IMR-90 (cell line): ENCODE results near the gene ADGRG6. TPM values are rescaled to one million over a fixed set of nuclear protein-coding genes. Genes with fewer than 3 reads are reported as not detected.

Experiments
- ATAC-seq: fragments of 200-7000 bp; cut with Tn5 transposase; 2 replicates; pipeline ENCODE4 v1.9.1; 2020; ENCODE audit warnings: low read depth, mild to moderate bottlenecking, moderate library complexity
- BruUV-seq: library from RNA; stranded (reverse); fragments of 400-500 nt; replicated peaks from 2 replicates; lab custom pipeline; 2021; lab: Mats Ljungman, UMichigan
- CTCF ChIA-PET: fragments of 300-600 bp; formaldehyde crosslinking; extraction: SDS; loops from one replicate; lab custom pipeline; 2021; ENCODE audit warnings: antibody characterized with exemption; lab: Yijun Ruan, JAX
- POLR2A ChIA-PET: fragments of 300-600 bp; sonication (Branson Sonifier 250); formaldehyde crosslinking; loops from one replicate; lab custom pipeline; 2022; ENCODE audit warnings: antibody characterized with exemption; ENCODE audit not compliant: unreplicated experiment; lab: Charles Lee
- DNase-seq: peaks from one replicate; pipeline ENCODE4 v3.0.0; 2013
- H2AFZ ChIP-seq: replicated peaks from 2 replicates; pipeline ENCODE3; 2013; ENCODE audit warnings: low read length, mild to moderate bottlenecking; ENCODE audit not compliant: poor library complexity
- H2AK5ac ChIP-seq: 2 replicates; pipeline ENCODE4 v1.6.1; 2013; ENCODE audit warnings: low read depth, low read length, inconsistent platforms
- H2AK9ac ChIP-seq: replicated peaks from 2 replicates; pipeline ENCODE3; 2013; ENCODE audit warnings: mild to moderate bottlenecking, low read depth, low read length, moderate library complexity; ENCODE audit not compliant: poor library complexity
- H2BK120ac ChIP-seq: 2 replicates; pipeline ENCODE4 v1.6.1; 2013; ENCODE audit warnings: low read depth, low read length, inconsistent platforms
- H2BK15ac ChIP-seq: 3 replicates; pipeline ENCODE4 v1.6.1; 2013; ENCODE audit warnings: low read depth, low read length, inconsistent platforms
- H2BK20ac ChIP-seq: 2 replicates; pipeline ENCODE4 v1.6.1; 2013; ENCODE audit warnings: low read depth, mild to moderate bottlenecking, inconsistent platforms, low read length, moderate library complexity
- H2BK5ac ChIP-seq: 2 replicates; pipeline ENCODE4 v1.6.1; 2013; ENCODE audit warnings: mild to moderate bottlenecking, low read depth, low read length, inconsistent platforms; ENCODE audit not compliant: poor library complexity, severe bottlenecking
- H3K14ac ChIP-seq: replicated peaks from 2 replicates; pipeline ENCODE4 v1.6.1; 2013; ENCODE audit warnings: low read depth, low read length, inconsistent platforms
- H3K18ac ChIP-seq: 2 replicates; pipeline ENCODE4 v1.6.1; 2013; ENCODE audit warnings: low read depth, low read length, control low read depth
- H3K23ac ChIP-seq: 2 replicates; pipeline ENCODE4 v1.6.1; 2013; ENCODE audit warnings: low read depth, low read length, inconsistent platforms
- H3K27ac ChIP-seq: 2 replicates; pipeline ENCODE4 v1.5.1; 2013; ENCODE audit warnings: mild to moderate bottlenecking, control low read depth, low read length; ENCODE audit not compliant: insufficient read depth
- H3K27me3 ChIP-seq: 2 replicates; pipeline ENCODE4 v1.6.1; 2013; ENCODE audit warnings: low read length; ENCODE audit not compliant: control insufficient read depth, insufficient read depth
- H3K36me3 ChIP-seq: 2 replicates; pipeline ENCODE4 v1.6.1; 2013; ENCODE audit warnings: low read length, mixed read lengths; ENCODE audit not compliant: control insufficient read depth, insufficient read depth
- H3K4ac ChIP-seq: 2 replicates; pipeline ENCODE4 v1.6.1; 2013; ENCODE audit warnings: low read depth, low read length, inconsistent platforms
- H3K4me1 ChIP-seq: 2 replicates; pipeline ENCODE4 v1.6.1; 2013; ENCODE audit warnings: low read length, mixed read lengths; ENCODE audit not compliant: control insufficient read depth, insufficient read depth
- H3K4me2 ChIP-seq: 2 replicates; pipeline ENCODE4 v1.6.1; 2013; ENCODE audit warnings: low read depth, mild to moderate bottlenecking, control low read depth, low read length, moderate library complexity
- H3K4me3 ChIP-seq: 2 replicates; pipeline ENCODE4 v1.5.1; 2013; ENCODE audit warnings: low read depth, mild to moderate bottlenecking, control low read depth, low read length, moderate library complexity; ENCODE audit not compliant: insufficient read depth
- H3K56ac ChIP-seq: 2 replicates; pipeline ENCODE4 v1.6.1; 2013; ENCODE audit warnings: low read length, inconsistent platforms; ENCODE audit not compliant: insufficient read depth; ENCODE audit errors: extremely low read depth
- H3K79me1 ChIP-seq, 2 experiments: 2 replicates each; pipeline ENCODE4 v1.6.1; 2013; ENCODE audit warnings: low read length in 2 of 2, inconsistent platforms in 1 of 2, low read depth in 1 of 2
- H3K9ac ChIP-seq: 2 replicates; pipeline ENCODE4 v1.6.1; 2013; ENCODE audit warnings: low read depth, low read length, control low read depth
- H3K9me1 ChIP-seq: 2 replicates; pipeline ENCODE4 v1.6.1; 2013; ENCODE audit warnings: low read length, inconsistent platforms; ENCODE audit not compliant: insufficient read depth
- H3K9me3 ChIP-seq: 2 replicates; pipeline ENCODE4 v1.6.1; 2013; ENCODE audit warnings: low read length; ENCODE audit not compliant: control insufficient read depth, insufficient read depth
- H4K20me1 ChIP-seq: 2 replicates; pipeline ENCODE4 v1.6.1; 2013; ENCODE audit warnings: low read length, inconsistent platforms; ENCODE audit not compliant: insufficient read depth
- H4K5ac ChIP-seq: 2 replicates; pipeline ENCODE4 v1.6.1; 2013; ENCODE audit warnings: mild to moderate bottlenecking, low read depth, low read length, control low read depth
- H4K8ac ChIP-seq, 2 experiments: 2 replicates each; pipeline ENCODE4 v1.6.1; 2013; ENCODE audit warnings: low read depth in 2 of 2, low read length in 2 of 2, control low read depth in 1 of 2, inconsistent platforms in 1 of 2
- H4K91ac ChIP-seq: 2 replicates; pipeline ENCODE4 v1.6.1; 2013; ENCODE audit warnings: low read depth, low read length, inconsistent platforms; ENCODE audit not compliant: insufficient read depth
- CEBPB ChIP-seq: IDR thresholded peaks from 2 replicates; pipeline ENCODE4 v1.6.1; 2012; ENCODE audit warnings: low read depth, low read length, improper control_type of control experiment
- MAFK ChIP-seq: IDR thresholded peaks from 2 replicates; pipeline ENCODE4 v1.6.1; 2012; ENCODE audit warnings: low read depth, low read length, improper control_type of control experiment
- WGBS, 2 experiments: methylation state at CpG; one replicate each; pipeline versions ENCODE4 v1.1.5 to v1.1.7; 2013; ENCODE audit warnings: missing lambda C conversion rate in 2 of 2; ENCODE audit not compliant: insufficient read length in 1 of 2; ENCODE audit errors: extremely low coverage in 2 of 2; 5-methylcytosine and 5-hydroxymethylcytosine counted together
- dilution Hi-C: fragments of 300-500 bp; cut with HindIII; formaldehyde crosslinking; loops from one replicate; pipeline ENCODE4 v1.14.3; 2018; ENCODE audit warnings: low sequenced_read_pairs; ENCODE audit not compliant: unreplicated experiment
- in situ Hi-C: fragments of 300-500 bp; cut with MboI; formaldehyde crosslinking; loops from 3 replicates; pipeline ENCODE4 v1.14.3; 2019; ENCODE audit warnings: low sequenced_read_pairs, inconsistent platforms, mixed read lengths
- intact Hi-C: fragments of 100-400 bp; cut with micrococcal nuclease; formaldehyde crosslinking; loops from 2 replicates; pipeline ENCODE4 v1.10.0; 2022
- polyA plus RNA-seq, 3 experiments: library from polyadenylated mRNA; depleted of rRNA; stranded (reverse); fragments of >200 nt; gene quantifications; 2 replicates each; pipeline ENCODE4 v1.2.3, GENCODE V29; 2012; ENCODE audit warnings: low replicate concordance in 1 of 3
- total RNA-seq: library from RNA; depleted of rRNA; stranded (reverse); fragments of >200 nt; gene quantifications from 2 replicates; pipeline ENCODE4 v1.2.3, GENCODE V29; 2012

ADGRG6 gene
- total and polyA plus RNA-seq, 2 of the 4 experiments (the other 2 are of a cell fraction) = 10.0 to 20.3 TPM

DNA sequence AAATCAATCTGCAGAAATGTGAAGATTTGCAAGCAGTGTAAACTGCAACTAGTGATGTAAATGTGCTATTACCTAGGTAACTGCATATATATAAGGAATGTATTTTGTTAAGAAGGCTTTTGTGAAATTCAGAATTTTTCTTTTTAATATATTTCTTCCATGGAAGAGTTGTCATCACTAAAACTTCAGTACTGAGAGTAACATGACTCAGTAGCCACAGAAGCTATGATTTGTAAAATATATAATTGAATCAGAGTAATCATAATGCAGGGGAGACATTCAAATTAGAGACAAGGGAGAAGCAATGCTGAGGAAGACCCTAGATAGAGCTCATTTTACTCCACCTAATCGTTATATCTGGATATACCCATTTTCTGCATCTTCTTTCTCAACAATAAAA lies 141.7 kb downstream of the ADGRG6 start:
- BruUV-seq = no TSS peak
- no peaks in the 10 kb centered on the region for H3K79me1 ChIP-seq
- H3K27ac ChIP-seq = no peak overlapping the region
- H2AFZ ChIP-seq = no peak overlapping the region
- no peak overlapping the region for H3K14ac ChIP-seq
- no peak overlapping the region for H3K4me3 ChIP-seq
- H3K4me1 ChIP-seq = peaks cover 3% of the 10 kb centered on the region
- in situ Hi-C loops (no loop called here), intact Hi-C loops (no loop called here), dilution Hi-C loops (no loop called here)
- 0 out of 2 replicates have a peak, but pooled peaks cover 4% of the 10 kb centered on the region for H3K9me1 ChIP-seq
- no peak overlapping the region for H4K8ac ChIP-seq
- no peak overlapping the region for H2BK20ac ChIP-seq
- no peak overlapping the region for H3K18ac ChIP-seq
- H2BK15ac ChIP-seq = no peak overlapping the region
- TF ChIP-seq MAFK = no peak
- no peak for TF ChIP-seq CEBPB
- H2BK5ac ChIP-seq = no peak overlapping the region
- H3K23ac ChIP-seq = no peak overlapping the region
- H2AK5ac ChIP-seq = no peak overlapping the region
- ChIA-PET CTCF (no interaction called here), POLR2A (no interaction called here)
- H3K56ac ChIP-seq = no peak overlapping the region
- H3K27me3 ChIP-seq = no peaks in the 10 kb centered on the region
- no CpG with 5 or more reads among the region's 1 CpG for WGBS, 2 experiments
- no peaks in the 10 kb centered on the region for H4K20me1 ChIP-seq
- ATAC-seq (no peak), DNase-seq (no peak)
- no peaks in the 10 kb centered on the region for H3K9me3 ChIP-seq
- peaks cover 6% of the 10 kb centered on the region; the same call in 1 of the 2 replicates for H3K36me3 ChIP-seq
- H2AK9ac ChIP-seq = no peak overlapping the region
- H4K5ac ChIP-seq = no peak overlapping the region
- no peak overlapping the region for H3K4me2 ChIP-seq
- no peak overlapping the region for H4K91ac ChIP-seq
- no peak overlapping the region for H3K4ac ChIP-seq
- no peak overlapping the region for H2BK120ac ChIP-seq
- no peak overlapping the region for H3K9ac ChIP-seq
